GM19452 (cell line): ENCODE measurements around the gene SH3RF2.
A peak's percentile ranks its signal among the peaks of the same experiment; 100 is the strongest.

Experiments used
- ATAC-seq: cut with Tn5 transposase; IDR thresholded peaks from one replicate; pipeline ENCODE4 v1.9.1; 2021; ENCODE audit not compliant: unreplicated experiment

SH3RF2 gene

DNA sequence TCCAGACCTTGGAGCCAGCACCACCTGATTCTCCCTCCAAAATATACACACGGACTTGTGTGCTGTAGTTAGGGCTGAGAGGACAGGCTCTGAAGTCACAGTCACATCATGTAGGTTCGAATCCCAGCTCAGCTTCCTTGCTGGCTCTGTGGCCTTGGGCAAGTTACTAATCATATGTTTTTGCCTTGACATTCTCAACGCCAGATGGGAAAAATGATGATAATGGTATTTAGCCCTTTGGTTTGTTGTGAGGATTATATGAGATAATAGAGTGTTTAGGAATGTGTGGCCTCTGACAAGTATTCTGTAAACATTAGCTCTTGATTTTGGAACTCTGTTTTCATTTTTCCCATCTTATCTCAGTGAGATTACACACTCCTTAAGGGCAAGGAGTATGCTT is 96.5 kb downstream of the SH3RF2 start:
- no peak for ATAC-seq

DNA sequence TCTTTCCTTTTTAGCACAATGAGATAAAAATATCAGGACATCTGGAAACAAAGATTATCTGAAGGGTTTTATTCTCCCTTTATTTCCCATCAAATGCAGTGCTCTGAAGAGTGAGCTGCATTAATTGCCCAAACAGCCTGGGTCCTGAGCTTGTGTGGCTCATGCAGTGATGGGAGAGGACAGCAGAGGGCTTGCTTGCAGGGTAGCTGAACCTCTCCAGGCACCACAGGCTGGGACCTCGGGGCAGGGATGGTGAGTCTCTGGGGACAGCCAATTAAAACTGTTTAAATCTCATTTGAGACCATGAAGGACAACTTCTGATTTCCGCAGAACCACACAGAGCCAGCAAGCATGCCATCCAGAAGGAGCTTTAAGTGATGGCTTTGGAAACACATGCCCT is 97.7 kb downstream of the SH3RF2 start:
- no peak for ATAC-seq

DNA sequence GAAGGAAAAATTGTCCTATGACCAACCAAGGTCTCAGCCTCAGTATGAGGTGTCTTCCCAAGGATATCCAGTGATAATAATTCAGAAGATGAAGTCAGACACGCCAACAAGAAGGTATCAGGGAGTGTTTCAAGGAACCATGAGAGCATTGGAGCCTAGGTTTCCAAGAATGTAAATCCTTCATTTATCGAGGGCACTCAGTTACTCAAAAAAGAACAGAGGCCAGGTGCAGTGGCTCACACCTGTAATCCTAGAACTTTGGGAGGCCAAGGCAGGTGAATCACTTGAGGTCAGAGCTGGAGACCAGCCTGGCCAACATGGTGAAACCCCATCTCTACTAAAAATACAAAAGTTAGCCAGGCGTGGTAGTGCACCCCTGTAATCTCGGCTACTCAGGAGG is 98.2 kb downstream of the SH3RF2 start:
- no peak for ATAC-seq

DNA sequence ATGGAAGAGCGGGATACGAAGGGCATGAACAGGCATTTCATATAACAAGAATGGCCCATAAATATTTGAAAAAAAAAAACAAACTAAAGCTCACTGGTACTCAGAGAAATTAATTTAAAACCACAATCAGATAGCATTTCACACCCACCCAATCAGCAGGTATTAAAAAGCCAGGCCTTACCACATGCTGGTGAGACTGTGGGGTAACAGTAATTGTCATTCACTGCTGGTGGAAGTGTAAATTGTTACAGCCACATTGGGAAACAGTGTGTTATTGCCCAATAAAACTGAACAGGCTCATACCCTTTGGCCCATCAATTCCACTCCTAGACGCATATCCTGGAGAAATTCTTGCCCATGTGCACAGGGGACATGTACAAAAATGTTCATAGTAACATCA is 103.0 kb downstream of the SH3RF2 start:
- ATAC-seq = no peak

DNA sequence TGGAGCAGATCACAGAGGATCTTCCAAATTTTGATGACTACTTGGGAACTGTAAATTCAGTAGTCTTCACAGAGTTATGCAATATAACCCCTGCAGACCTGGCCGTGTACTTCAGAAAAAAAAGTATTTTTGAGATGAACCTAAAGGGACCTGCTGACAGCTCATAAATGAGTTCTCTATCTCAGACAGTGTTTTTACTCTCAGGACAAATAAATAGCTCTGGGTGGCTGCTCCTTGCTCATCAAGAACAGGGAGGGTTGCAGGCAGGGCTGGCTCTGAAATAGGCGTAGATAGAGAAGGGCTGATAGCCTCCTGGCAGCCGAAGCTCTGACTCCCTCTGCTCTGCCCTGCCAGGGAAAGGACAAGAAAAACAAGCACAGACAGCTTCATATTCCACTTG is 104.1 kb downstream of the SH3RF2 start:
- ATAC-seq = no peak

DNA sequence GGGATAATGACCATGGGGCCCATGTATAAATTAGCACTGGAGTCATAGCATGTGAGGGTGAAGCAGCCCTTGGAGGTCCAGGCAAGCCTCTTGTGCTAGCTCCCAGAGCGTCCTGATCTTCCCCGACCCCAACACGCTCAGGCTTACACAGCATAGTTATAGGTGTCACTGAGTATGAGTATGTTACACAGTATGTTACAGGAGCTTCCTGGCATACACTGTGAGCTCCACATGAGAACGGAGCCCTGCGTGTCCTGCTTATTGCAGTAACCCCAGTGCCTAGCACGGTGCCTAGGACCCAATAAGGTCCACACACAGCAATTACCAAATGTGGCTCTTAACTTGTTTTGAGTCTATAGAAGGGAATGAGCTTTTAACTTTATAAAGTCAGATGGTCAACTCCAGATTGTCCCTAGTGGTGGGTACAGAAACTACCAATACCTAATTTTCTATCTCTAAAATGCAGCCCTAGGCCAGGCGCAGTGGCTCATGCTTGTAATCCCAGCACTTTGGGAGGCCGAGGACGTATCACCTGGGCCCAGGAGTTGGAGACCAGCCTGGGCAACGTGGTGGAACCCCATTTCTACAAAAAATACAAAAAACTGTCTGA is 104.9 kb downstream of the SH3RF2 start:
- peak; percentile 70 for ATAC-seq

DNA sequence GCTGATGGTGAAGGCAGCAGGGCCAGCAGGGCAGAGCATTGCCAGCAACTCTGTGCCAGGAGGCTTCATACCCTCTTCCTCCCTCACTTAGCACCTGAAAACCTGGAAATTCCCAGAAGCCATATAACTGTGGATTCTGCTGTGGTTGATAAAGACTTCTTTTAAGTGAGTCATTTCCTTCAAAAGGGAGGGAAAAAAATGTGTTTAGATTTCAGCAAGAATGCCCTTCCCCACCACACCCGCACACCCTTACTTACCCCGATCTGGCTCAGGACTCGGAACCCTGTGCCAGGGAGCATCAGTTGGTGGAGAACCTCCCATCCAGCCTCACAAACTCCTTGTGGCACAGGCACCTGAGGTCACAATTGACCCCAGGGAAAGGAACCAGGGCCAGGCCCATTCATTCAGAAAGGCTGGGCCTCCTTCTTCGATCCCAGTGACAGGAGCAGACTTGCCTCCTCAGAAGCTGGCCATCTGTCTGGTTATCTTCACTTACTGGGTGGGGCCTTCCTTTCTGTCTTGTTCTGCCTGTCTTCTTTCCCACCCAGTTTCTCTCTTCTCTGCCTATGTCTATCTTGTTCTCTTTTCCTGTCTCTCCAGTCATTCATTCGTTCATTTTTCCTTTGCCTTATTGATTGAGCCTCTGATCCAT is 106.4 kb downstream of the SH3RF2 start:
- ATAC-seq = no peak

DNA sequence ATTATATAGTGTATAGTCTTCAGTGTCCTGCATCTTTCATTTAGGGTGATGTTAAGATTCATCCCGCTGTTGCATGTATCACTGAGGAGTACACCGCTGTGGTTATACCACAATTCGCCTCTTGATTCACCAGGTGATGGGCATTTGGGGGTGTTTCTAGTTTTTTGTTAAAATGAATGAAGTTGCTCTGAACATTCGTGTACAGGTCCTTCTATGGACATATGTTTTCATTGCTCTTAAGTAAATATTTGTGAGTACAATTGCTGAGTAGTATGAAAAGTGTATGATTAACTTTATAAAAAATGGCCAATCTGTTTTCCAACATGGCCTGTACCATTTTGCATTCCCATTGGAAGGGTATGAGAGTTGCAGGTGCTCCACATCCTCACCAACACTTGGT is 107.3 kb downstream of the SH3RF2 start:
- no peak for ATAC-seq

DNA sequence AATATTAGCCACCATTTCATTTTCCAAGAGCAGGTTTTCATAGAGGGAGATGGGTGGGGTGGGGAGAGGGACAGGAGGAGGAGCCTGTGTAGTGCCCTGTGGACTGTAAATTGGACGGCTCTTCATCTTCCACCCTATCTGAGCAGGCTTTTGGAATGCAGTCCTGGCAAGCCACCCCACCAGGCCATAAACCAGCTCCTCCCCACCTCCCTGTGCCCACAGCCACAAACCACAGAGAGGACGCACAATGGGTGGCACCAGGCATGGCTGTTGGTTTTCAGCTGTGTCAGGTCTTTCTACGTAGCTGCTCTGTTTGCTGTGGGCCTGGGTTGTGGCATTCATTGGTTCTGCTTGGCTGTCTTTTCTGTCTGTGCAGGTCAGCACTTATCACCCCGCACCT is 111.0 kb downstream of the SH3RF2 start:
- no peak for ATAC-seq

DNA sequence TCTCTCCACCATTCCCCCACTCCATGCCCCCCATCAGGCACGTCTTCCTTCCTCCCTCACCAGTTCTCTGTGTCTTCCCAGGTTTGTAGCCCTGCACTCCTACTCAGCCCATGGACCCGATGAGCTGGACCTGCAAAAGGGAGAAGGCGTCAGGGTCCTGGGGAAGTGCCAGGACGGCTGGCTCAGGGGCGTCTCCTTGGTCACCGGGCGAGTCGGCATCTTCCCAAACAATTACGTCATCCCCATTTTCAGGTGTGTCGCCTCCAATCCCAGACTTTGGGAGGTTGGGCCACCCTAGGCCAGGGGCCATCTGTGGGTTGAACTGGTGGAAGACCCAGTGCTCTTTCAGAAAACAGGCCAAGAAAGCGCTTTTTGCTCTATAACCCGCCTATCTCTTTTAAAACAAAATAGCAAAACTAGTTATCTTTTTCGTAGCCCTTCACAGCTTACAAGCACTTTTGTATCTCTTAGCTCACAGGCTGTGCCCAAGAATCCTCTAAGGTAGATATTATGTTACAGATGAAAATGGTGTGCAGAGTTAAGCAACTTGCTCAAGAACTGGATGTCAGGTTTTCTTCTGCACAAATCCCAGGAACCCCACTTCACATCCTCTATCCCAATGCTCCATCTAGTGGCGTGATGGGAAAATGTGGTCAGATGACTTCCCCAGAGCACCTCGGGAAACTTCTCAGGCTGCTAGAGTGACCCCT is 112.8 kb downstream of the SH3RF2 start:
- ATAC-seq = no peak

DNA sequence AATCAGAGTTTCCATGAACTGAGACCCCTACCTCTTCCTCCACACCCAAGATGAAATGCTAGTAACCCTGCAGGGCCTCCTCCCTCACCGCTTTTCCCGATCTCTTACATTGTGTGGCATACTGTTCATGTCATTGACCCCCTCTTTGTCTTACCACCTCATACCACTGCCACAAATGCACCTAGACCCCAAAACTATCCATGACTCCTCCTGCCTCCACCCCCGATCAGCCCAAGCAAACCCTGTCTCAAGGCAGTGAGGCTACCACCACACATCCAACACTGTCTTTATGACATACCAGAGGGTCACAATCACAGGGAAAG is 113.3 kb downstream of the SH3RF2 start:
- no peak for ATAC-seq

DNA sequence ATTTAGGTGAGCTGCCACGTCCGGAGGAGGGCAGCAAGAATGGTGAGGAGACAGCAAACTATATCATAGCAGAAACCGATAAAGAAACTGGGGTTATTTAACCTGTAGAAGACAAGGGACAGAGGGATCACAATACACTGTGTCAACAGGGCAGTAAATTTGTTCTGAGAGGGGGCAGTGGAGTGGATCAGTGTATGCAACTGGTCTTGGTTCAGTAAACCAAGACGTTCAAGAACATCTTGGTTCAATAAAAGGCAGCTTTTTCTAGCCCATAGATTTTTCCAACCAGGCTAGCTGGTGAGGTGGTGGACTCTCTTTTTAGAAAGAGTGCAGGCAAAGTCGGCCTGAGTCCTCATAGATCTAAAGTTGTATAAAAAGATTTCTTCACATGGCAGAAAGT is 113.7 kb downstream of the SH3RF2 start:
- no peak for ATAC-seq

DNA sequence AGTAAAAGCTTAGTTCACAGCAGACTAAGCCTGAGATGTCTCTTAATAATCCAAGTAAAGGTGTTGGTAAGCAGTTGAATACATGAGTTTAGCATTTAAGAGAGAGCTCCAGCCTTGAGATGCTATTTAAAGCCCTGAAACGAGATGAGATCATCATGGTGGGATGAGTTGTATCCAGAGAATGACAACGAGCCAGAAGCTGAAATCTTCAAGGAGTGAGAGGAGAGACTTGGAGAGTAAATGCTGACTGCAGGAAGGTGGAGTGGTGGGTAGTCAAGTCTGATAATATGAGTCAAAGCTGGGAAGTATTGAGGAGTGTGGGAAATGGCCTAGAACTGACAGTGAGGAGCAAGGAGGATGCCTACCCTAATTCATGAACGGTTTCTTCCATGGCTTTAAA is 115.3 kb downstream of the SH3RF2 start:
- ATAC-seq = no peak

DNA sequence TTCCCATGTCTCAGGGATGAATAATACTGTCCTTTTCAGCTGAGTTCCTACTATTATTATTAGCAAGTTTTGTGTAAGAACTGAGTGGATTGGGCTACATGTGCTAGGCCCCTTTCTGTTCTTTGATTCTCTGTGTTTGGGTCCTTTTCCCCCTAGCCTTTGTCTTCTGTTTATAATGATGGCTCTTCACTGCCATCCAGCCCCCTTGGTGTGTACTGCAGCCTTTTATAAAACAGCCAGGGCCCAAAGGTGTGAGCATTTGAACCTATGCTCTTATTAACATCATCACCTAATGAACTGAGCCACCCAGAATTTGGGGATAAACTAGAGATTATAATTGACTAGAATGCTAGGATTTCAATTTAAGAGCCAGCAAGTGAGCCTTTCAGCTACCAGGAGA is 116.4 kb downstream of the SH3RF2 start:
- ATAC-seq = no peak

DNA sequence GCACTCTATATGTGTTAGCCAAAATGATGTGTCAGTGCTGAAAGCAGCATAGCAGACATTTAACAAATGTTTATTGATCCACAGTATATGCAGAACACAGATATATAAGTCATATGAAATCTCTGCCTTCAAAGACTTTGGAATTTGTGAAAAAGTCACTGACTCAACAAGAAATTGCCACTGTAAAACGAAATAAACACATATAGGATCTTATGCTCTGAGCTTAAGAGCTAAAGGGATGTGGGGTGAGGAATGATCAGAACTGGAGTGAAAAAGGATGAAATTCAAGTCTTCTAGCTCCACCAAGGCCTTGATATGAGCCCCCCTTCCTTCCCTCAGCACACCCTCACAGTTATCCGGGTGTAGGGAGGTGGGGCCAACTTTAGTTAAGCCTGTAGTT is 119.1 kb downstream of the SH3RF2 start:
- no peak for ATAC-seq

DNA sequence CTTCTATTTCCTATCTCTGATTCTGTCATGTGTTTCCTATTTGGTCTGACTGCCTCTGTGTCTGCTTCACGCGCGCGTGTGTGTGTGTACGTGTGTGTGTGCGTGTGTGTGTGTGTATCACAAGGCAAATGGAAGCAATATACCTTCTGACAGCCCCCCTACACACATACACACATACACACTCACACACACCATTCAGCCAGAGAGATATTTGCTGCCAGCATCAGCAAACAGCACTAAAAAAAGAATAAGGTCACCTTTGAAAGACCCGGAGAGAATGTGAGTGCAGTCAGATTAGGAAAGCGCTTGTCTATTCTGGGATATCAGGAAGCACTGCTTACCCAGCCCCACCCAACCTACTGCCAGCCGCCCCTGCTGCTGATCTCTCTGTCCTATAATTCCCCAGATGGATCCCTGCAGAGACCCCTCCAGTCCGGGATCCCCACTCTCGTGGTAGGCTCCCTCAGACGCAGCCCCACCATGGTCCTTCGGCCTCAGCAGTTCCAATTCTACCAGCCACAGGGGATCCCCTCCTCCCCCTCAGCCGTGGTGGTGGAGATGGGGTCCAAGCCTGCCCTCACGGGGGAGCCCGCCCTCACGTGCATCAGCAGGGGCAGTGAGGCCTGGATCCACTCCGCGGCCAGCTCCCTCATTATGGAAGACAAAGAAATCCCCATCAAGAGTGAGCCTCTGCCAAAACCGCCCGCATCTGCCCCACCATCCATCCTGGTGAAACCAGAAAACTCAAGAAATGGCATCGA is 123.3 kb downstream of the SH3RF2 start:
- no peak for ATAC-seq

DNA sequence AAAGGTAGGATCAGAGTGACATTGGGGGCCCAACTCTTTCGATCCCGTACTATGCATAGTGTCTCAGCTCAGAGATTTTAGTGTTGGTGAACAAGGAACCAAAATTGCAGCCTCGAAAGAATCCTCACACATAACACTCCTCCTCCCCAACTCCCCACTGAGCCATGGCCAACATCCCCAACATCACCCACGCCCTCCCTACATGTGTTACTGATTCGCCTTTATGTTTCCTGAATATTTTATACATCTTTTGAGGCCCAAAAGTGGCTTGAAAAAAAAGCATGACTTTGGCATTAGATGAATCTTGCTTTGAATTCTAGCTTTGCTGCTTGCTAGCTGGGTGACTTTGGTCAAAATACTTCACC is 123.8 kb downstream of the SH3RF2 start:
- no peak for ATAC-seq

DNA sequence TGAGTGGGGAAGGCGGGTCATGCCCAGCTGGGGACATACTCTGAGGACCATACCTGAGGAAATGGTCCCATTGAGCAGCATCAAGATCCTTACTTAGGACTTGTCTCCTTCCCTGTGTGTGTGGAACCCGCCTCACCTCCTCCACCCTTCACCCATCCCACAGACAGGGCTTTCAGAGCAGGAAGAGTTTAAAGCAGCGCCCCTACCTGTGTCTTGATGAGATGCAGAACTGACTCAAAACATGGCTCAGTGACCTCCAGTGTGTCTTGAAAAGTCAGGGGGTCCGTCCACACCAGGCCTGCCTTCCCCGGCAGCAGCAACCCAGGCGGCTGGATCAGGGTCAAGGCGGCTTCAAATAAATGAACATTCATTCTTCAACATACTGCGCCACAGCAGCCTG is 130.6 kb downstream of the SH3RF2 start:
- no peak for ATAC-seq

DNA sequence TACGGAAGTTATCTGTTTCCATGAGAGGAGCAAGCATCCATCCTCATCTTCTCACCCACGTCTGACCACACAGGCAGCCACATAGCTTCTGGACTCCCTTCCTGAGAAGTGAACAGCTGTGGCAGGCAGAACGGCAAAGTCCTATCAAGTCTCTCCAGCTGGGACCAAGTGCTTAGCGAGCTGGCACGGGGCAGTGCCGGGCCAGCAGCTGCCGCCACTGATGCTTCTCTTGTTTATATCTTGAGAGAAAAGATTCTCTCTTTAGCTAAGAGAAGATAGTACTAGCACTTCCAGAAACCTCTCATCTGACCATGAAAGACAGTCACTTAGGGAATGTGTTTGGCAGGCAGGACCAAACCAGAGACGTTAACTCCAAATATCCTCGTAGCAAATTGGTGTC is 131.8 kb downstream of the SH3RF2 start:
- no peak for ATAC-seq

DNA sequence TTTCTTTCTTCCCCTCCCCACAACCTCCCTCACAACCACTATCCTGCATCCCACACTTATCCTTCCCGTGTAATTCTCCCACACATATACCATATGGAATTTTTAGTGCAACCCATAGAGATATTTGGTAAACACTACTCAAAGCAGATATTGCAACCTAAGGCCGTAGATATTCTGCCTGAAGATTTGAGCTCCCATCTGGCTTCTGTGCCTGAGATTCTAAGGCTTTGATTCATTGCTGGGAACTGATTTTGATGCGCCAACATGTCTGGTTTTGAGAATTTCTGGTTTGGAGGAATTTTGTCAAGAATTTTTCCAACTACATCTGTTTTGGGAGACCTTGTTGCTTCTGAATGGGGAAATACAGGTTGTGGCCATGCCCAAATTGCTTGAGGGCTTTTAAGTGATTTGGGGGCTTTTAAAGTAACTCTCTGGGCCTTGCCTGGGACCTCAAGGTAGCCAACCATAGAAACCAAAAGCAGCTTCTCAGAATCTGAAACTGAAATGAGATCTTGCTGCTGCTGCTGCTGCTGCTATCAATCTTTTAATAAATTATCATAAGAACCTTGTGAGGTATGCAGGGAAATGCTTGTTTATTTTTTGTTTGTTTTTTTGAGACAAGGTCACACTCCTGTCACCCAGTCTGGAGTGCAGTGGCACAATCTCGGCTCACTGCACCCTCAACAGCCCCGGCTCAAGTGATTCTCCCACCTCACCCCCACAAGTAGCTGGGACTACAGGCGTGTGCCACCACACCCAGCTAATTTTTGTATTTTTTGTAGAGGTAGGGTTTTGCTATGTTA is 132.8 kb downstream of the SH3RF2 start:
- peak; percentile 53 for ATAC-seq

DNA sequence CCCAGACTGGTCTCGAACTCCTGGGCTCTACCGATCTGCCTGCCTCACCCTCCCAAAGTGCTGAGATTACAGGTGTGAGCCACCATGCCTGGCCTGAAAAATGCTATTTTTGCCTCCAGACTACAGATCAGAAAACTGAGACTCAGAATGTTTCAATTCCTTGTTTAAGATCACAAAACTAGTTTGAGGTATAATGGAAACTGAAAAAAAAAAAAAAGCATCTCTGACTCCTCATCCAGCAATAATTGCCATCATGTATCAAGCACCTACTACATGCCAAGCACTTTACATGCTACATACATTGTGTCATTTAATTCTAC is 133.4 kb downstream of the SH3RF2 start:
- peak; percentile 60 for ATAC-seq
